Activated T-cell treated with anti-CD3 and anti-CD28 coated beads for 1 hour (primary cell): ENCODE measurements around the gene NMS.
"Not testable (repeated sequence)": the region's sequence is repeated elsewhere in the genome, so short reads cannot be mapped to it uniquely, and the experiment has no call there.

Experiments
- DNase-seq: peaks from one replicate; pipeline ENCODE4 v3.0.0-alpha.2; 2020; ENCODE audit warnings: low read depth

The NMS gene

GRCh38 chr2:100470182-100470581 lies at the start of gene NMS:
NMS (plus strand) TSS chr2:100470482; CDS start chr2:100470489, 7 bp downstream.
- no peak for DNase-seq

GRCh38 chr2:100422320-100423055 lies 47.8 kb upstream of the NMS start:
- no peak for DNase-seq

- DNase-seq, result no peak
These were observed 46.7 kb upstream of the NMS start for GRCh38 chr2:100423631-100424030.

- no peak for DNase-seq
These were observed 45.9 kb upstream of the NMS start for GRCh38 chr2:100424277-100424875.

GRCh38 chr2:100425107-100425506 lies 45.2 kb upstream of the NMS start:
- no peak for DNase-seq

GRCh38 chr2:100425573-100426383 lies 44.5 kb upstream of the NMS start:
- no peak for DNase-seq

- no peak for DNase-seq
These were observed 43.9 kb upstream of the NMS start for GRCh38 chr2:100426384-100426720.

- no peak for DNase-seq
These were observed 43.2 kb upstream of the NMS start for GRCh38 chr2:100427111-100427510.

- DNase-seq, result peak; percentile 65
These were observed 42.5 kb upstream of the NMS start for GRCh38 chr2:100427627-100428258.

- no peak for DNase-seq
These were observed 40.6 kb upstream of the NMS start for GRCh38 chr2:100429726-100430125.

GRCh38 chr2:100437751-100438150 lies 32.5 kb upstream of the NMS start:
- DNase-seq, result no peak

GRCh38 chr2:100446696-100447095 lies 23.6 kb upstream of the NMS start:
- no peak for DNase-seq

- DNase-seq, result no peak
These were observed 19.2 kb upstream of the NMS start for GRCh38 chr2:100451092-100451491.

GRCh38 chr2:100451734-100452133 lies 18.5 kb upstream of the NMS start:
- no peak for DNase-seq

- no peak for DNase-seq
These were observed 16.4 kb upstream of the NMS start for GRCh38 chr2:100453853-100454252.

GRCh38 chr2:100456357-100456756 lies 13.9 kb upstream of the NMS start:
- not testable (repeated sequence) for DNase-seq

GRCh38 chr2:100460904-100461530 lies 9.3 kb upstream of the NMS start:
- DNase-seq, result no peak

- no peak for DNase-seq
These were observed 724 bp downstream of the NMS start for GRCh38 chr2:100470898-100471514.

GRCh38 chr2:100476606-100477005 lies 6.3 kb downstream of the NMS start:
- DNase-seq, result no peak

GRCh38 chr2:100482741-100483140 lies 12.5 kb downstream of the NMS start:
- DNase-seq, result no peak

GRCh38 chr2:100483895-100484294 lies 13.6 kb downstream of the NMS start:
- DNase-seq, result no peak

GRCh38 chr2:100484390-100484789 lies 14.1 kb downstream of the NMS start:
- DNase-seq, result no peak
